H9 (cell line): Measurements from ENCODE around the gene PGAP6. TPM values are rescaled to one million over a fixed set of nuclear protein-coding genes. Genes with fewer than 3 reads are reported as not detected.

Source experiments
- DNase-seq: peaks from one replicate; pipeline ENCODE4 v3.0.0-alpha.2; 2017
- H2AFZ ChIP-seq: one replicate; pipeline ENCODE4 v1.6.1; 2013; ENCODE audit warnings: mild to moderate bottlenecking, low read length, control low read depth, moderate library complexity
- H2AK5ac ChIP-seq: 2 replicates; pipeline ENCODE4 v1.6.1; 2013; ENCODE audit warnings: low read length, control low read depth, mixed read lengths; ENCODE audit not compliant: insufficient read length
- H2BK120ac ChIP-seq: one replicate; pipeline ENCODE4 v1.6.1; 2013; ENCODE audit warnings: low read depth, mild to moderate bottlenecking, low read length, control low read depth, inconsistent platforms; ENCODE audit not compliant: poor library complexity, severe bottlenecking
- H2BK12ac ChIP-seq: 2 replicates; pipeline ENCODE4 v1.6.1; 2013; ENCODE audit warnings: low read length, control low read depth, mixed read lengths, low read depth; ENCODE audit not compliant: insufficient read length
- H2BK15ac ChIP-seq: 2 replicates; pipeline ENCODE4 v1.6.1; 2013; ENCODE audit warnings: low read depth, low read length, control low read depth
- H2BK20ac ChIP-seq: one replicate; pipeline ENCODE4 v1.6.1; 2013; ENCODE audit warnings: low read depth, mild to moderate bottlenecking, low read length, control low read depth, inconsistent platforms; ENCODE audit not compliant: poor library complexity, severe bottlenecking
- H2BK5ac ChIP-seq: 2 replicates; pipeline ENCODE4 v1.6.1; 2013; ENCODE audit warnings: low read length, control low read depth, mixed read lengths; ENCODE audit not compliant: insufficient read length
- H3K14ac ChIP-seq: 2 replicates; pipeline ENCODE4 v1.6.1; 2013; ENCODE audit warnings: low read length, control low read depth; ENCODE audit not compliant: insufficient read depth
- H3K18ac ChIP-seq: 2 replicates; pipeline ENCODE4 v1.6.1; 2013; ENCODE audit warnings: low read depth, mild to moderate bottlenecking, mixed read lengths, low read length, control low read depth; ENCODE audit not compliant: insufficient read length
- H3K23ac ChIP-seq: 2 replicates; pipeline ENCODE4 v1.6.1; 2013; ENCODE audit warnings: low read length, control low read depth, mixed read lengths, low read depth; ENCODE audit not compliant: insufficient read length
- H3K23me2 ChIP-seq: 2 replicates; pipeline ENCODE4 v1.6.1; 2013; ENCODE audit warnings: low read depth, mild to moderate bottlenecking, mixed read lengths, low read length, control low read depth; ENCODE audit not compliant: insufficient read length, poor library complexity, severe bottlenecking
- H3K27ac ChIP-seq: 2 replicates; pipeline ENCODE4 v1.5.1; 2013; ENCODE audit warnings: low read length, control low read depth, mixed read lengths, low read depth; ENCODE audit not compliant: insufficient read length
- H3K27me3 ChIP-seq: 2 replicates; pipeline ENCODE4 v1.6.1; 2013; ENCODE audit warnings: low read length, control low read depth, inconsistent platforms; ENCODE audit not compliant: insufficient read depth
- H3K4ac ChIP-seq: 2 replicates; pipeline ENCODE4 v1.6.1; 2013; ENCODE audit warnings: low read depth, mild to moderate bottlenecking, control low read depth, inconsistent platforms, low read length, moderate library complexity
- H3K4me1 ChIP-seq: 2 replicates; pipeline ENCODE4 v1.6.1; 2013; ENCODE audit warnings: low read length, control low read depth, inconsistent platforms; ENCODE audit not compliant: insufficient read depth
- H3K4me2 ChIP-seq: 2 replicates; pipeline ENCODE4 v1.6.1; 2013; ENCODE audit warnings: low read length, control low read depth, mixed read lengths; ENCODE audit not compliant: insufficient read length, insufficient read depth
- H3K56ac ChIP-seq: 2 replicates; pipeline ENCODE4 v1.6.1; 2013; ENCODE audit warnings: low read depth, mild to moderate bottlenecking, mixed read lengths, low read length, control low read depth; ENCODE audit not compliant: insufficient read length
- H3K79me1 ChIP-seq: 2 replicates; pipeline ENCODE4 v1.6.1; 2013; ENCODE audit warnings: low read depth, mild to moderate bottlenecking, moderate library complexity, low read length, control low read depth, inconsistent platforms; ENCODE audit not compliant: insufficient read depth, poor library complexity, severe bottlenecking
- H3K79me2 ChIP-seq: 2 replicates; pipeline ENCODE4 v1.6.1; 2013; ENCODE audit warnings: low read length, control low read depth, inconsistent platforms; ENCODE audit not compliant: insufficient read depth
- H3K9ac ChIP-seq: 2 replicates; pipeline ENCODE4 v1.6.1; 2013; ENCODE audit warnings: low read length, control low read depth, mixed read lengths; ENCODE audit not compliant: insufficient read length; ENCODE audit errors: extremely low read depth
- H3K9me3 ChIP-seq: one replicate; pipeline ENCODE4 v1.6.1; 2013; ENCODE audit warnings: low read depth, low read length, inconsistent platforms; ENCODE audit not compliant: control insufficient read depth
- H3T11ph ChIP-seq: one replicate; pipeline ENCODE4 v1.6.1; 2013; ENCODE audit warnings: mild to moderate bottlenecking, low read length, control low read depth, inconsistent platforms
- H4K20me1 ChIP-seq: one replicate; pipeline ENCODE4 v1.6.1; 2013; ENCODE audit not compliant: control insufficient read depth, insufficient read length, insufficient read depth
- H4K5ac ChIP-seq: 2 replicates; pipeline ENCODE4 v1.6.1; 2013; ENCODE audit warnings: low read depth, mild to moderate bottlenecking, mixed read lengths, low read length, control low read depth; ENCODE audit not compliant: insufficient read length
- H4K8ac ChIP-seq: replicated peaks from 2 replicates; pipeline ENCODE4 v1.6.1; 2013; ENCODE audit warnings: low read length, control low read depth, mixed read lengths, low read depth; ENCODE audit not compliant: insufficient read length
- H4K91ac ChIP-seq: 2 replicates; pipeline ENCODE4 v1.6.1; 2013; ENCODE audit warnings: low read depth, mild to moderate bottlenecking, moderate library complexity, mixed read lengths, low read length, control low read depth; ENCODE audit not compliant: insufficient read length
- H3K27ac Mint-ChIP-seq, 3 experiments: 2 replicates in 2 of 3; 3 replicates in 1 of 3; pipeline ENCODE4 v1.8.0; 2020 to 2021; ENCODE audit warnings: mixed read lengths in 3 of 3, mild to moderate bottlenecking in 1 of 3, moderate library complexity in 1 of 3
- H3K27me3 Mint-ChIP-seq: 2 replicates; pipeline ENCODE4 v1.8.0; 2021; ENCODE audit warnings: low read depth, mild to moderate bottlenecking, moderate library complexity, mixed read lengths
- H3K36me3 Mint-ChIP-seq, 3 experiments: 2 replicates in 2 of 3; 3 replicates in 1 of 3; pipeline ENCODE4 v1.8.0; 2020 to 2021; ENCODE audit warnings: low read depth in 3 of 3, mixed read lengths in 3 of 3; ENCODE audit not compliant: insufficient read depth in 1 of 3
- H3K4me1 Mint-ChIP-seq, 2 experiments: 2 replicates each; pipeline ENCODE4 v1.8.0; 2020; ENCODE audit warnings: mixed read lengths in 2 of 2
- H3K4me3 Mint-ChIP-seq, 2 experiments: 2 replicates in 1 of 2; 3 replicates in 1 of 2; pipeline ENCODE4 v1.8.0; 2020 to 2021; ENCODE audit warnings: mild to moderate bottlenecking in 2 of 2, mixed read lengths in 2 of 2, moderate library complexity in 1 of 2
- H3K9me3 Mint-ChIP-seq, 2 experiments: 2 replicates in 1 of 2; 3 replicates in 1 of 2; pipeline ENCODE4 v1.8.0; 2020; ENCODE audit warnings: mild to moderate bottlenecking in 2 of 2, mixed read lengths in 2 of 2, moderate library complexity in 1 of 2
- CTCF ChIP-seq: fragments of 200-600 bp; sonication (generic); conservative IDR thresholded peaks from 3 replicates; pipeline ENCODE4 v1.8.0; 2021; ENCODE audit warnings: antibody characterized with exemption, mild to moderate bottlenecking
- WGBS: extraction: QIAGEN DNeasy Blood & Tissue Kit; methylation state at CpG from one replicate; pipeline ENCODE4 v1.1.7; 2013; ENCODE audit warnings: missing lambda C conversion rate, low lambda C conversion rate, mixed read lengths; ENCODE audit not compliant: insufficient read length; ENCODE audit errors: extremely low coverage; 5-methylcytosine and 5-hydroxymethylcytosine counted together
- total RNA-seq: library from RNA; stranded (reverse); gene quantifications from 2 replicates; pipeline ENCODE4 v1.2.1, GENCODE V29; 2021

The PGAP6 gene
- total RNA-seq, 1 experiment from 2014 or later = 111 TPM

- Histone ChIP-seq H3K18ac (no peak within 1 kb of the TSS), H4K20me1 (no peaks in the 10 kb centered on the region), H3T11ph (no peak within 1 kb of the TSS), H3K23ac (no peak within 1 kb of the TSS), H3K9me3 (no peaks in the 10 kb centered on the region), H2BK12ac (no peak within 1 kb of the TSS), H2AFZ (no peak within 1 kb of the TSS), H2BK5ac (no peak within 1 kb of the TSS), H2BK120ac (no peak within 1 kb of the TSS), H4K5ac (no peak within 1 kb of the TSS), H3K4me1 (no peaks in the 10 kb centered on the region), H3K14ac (no peak within 1 kb of the TSS; the same call in 1 of the 2 replicates), H3K56ac (no peak within 1 kb of the TSS), H3K27ac (no peak within 1 kb of the TSS), H3K27me3 (no peaks in the 10 kb centered on the region), H3K4ac (no peak within 1 kb of the TSS), H2AK5ac (no peak within 1 kb of the TSS), H4K91ac (no peak within 1 kb of the TSS), H2BK20ac (no peak within 1 kb of the TSS), H3K79me1 (no peaks in the 10 kb centered on the region), H3K4me2 (peak within 1 kb of the TSS; percentile 20), H4K8ac (no peak within 1 kb of the TSS), H3K9ac (no peak within 1 kb of the TSS), H3K79me2 (no peaks in the 10 kb centered on the region), H2BK15ac (no peak within 1 kb of the TSS), H3K23me2 (no peaks in the 10 kb centered on the region)
- no peaks in the 10 kb centered on the region; the same call in 1 of the 2 replicates for H3K27me3 Mint-ChIP-seq
- WGBS = no CpG with 5 or more reads among the region's 30 CpGs
- no peak for TF ChIP-seq CTCF
- H3K36me3 Mint-ChIP-seq = peaks cover 7 to 60% (median 44%) of the 10 kb centered on the region in 3 experiments
- peaks cover 9 to 13% of the 10 kb centered on the region in 2 experiments for H3K4me1 Mint-ChIP-seq
- H3K9me3 Mint-ChIP-seq = no peaks in the 10 kb centered on the region
- H3K4me3 Mint-ChIP-seq = peak within 1 kb of the TSS; percentile 76 to 87
- H3K27ac Mint-ChIP-seq = peak within 1 kb of the TSS; percentile 44 to 86 (median 52); a peak in 4 of 7 replicates
- peak; percentile 94 for DNase-seq
Observed at GRCh38 chr16:370443-370842, 11.3 kb downstream of the PGAP6 start, which contains the start of gene MRPL28. Gene MRPL28 (minus strand): TSS chr16:370538. CDS start chr16:370218, 320 bp downstream.
